GM04504 (cell line): Measurements from ENCODE around the gene FGF22.
A peak's percentile ranks its signal among the peaks of the same experiment; 100 is the strongest.
"Not testable (repeated sequence)": the region's sequence is repeated elsewhere in the genome, so short reads cannot be mapped to it uniquely, and the experiment has no call there.

ENCODE experiments used
- DNase-seq: peaks from one replicate; pipeline ENCODE4 v3.0.0-alpha.2; 2012; ENCODE audit warnings: low read depth

FGF22 gene

GRCh38 chr19:660793-661426, 21.2 kb downstream of the FGF22 start:
- no peak for DNase-seq

GRCh38 chr19:661427-662196, 21.9 kb downstream of the FGF22 start:
- no peak for DNase-seq

- no peak for DNase-seq
Measured at GRCh38 chr19:662207-662961, 22.7 kb downstream of the FGF22 start.

- DNase-seq, result peak; percentile 78
Measured at GRCh38 chr19:662962-663681, 23.4 kb downstream of the FGF22 start, which contains the start of gene RNF126. RNF126 (minus strand) TSS chr19:663214; CDS start chr19:663121, 93 bp downstream.

- DNase-seq, result no peak
Measured at GRCh38 chr19:663682-664117, 24.0 kb downstream of the FGF22 start.

GRCh38 chr19:664913-665443, 25.3 kb downstream of the FGF22 start:
- no peak for DNase-seq

GRCh38 chr19:666985-667573, 27.4 kb downstream of the FGF22 start:
- DNase-seq, result not testable (repeated sequence)

GRCh38 chr19:668675-669434, 29.2 kb downstream of the FGF22 start:
- DNase-seq, result not testable (repeated sequence)

GRCh38 chr19:670609-671075, 31.0 kb downstream of the FGF22 start:
- no peak for DNase-seq

- no peak for DNase-seq
Measured at GRCh38 chr19:674282-675151, 34.8 kb downstream of the FGF22 start.

- no peak for DNase-seq
Measured at GRCh38 chr19:676007-676338, 36.3 kb downstream of the FGF22 start.

- no peak for DNase-seq
Measured at GRCh38 chr19:676339-677105, 36.8 kb downstream of the FGF22 start, which contains the start of gene FSTL3. FSTL3 (plus strand) TSS chr19:676392; CDS start chr19:676424, 32 bp downstream.

- DNase-seq, result peak; percentile 58
Measured at GRCh38 chr19:677201-677600, 37.5 kb downstream of the FGF22 start.

GRCh38 chr19:677601-678436, 38.1 kb downstream of the FGF22 start:
- DNase-seq, result no peak

GRCh38 chr19:678791-679388, 39.2 kb downstream of the FGF22 start:
- DNase-seq, result no peak

GRCh38 chr19:679418-680286, 40.0 kb downstream of the FGF22 start:
- DNase-seq, result no peak
